DND-41 (cell line): ENCODE measurements around the gene RXFP4.

ENCODE experiments used
- CTCF ChIP-seq: IDR thresholded peaks from 2 replicates; pipeline ENCODE4 v1.5.1; 2012; ENCODE audit warnings: borderline replicate concordance, low read length, moderate library complexity, mild to moderate bottlenecking; ENCODE audit not compliant: poor library complexity, severe bottlenecking; ENCODE audit errors: extremely low read depth
- EZH2 ChIP-seq: IDR thresholded peaks from 3 replicates; pipeline ENCODE4 v1.6.1; 2012; ENCODE audit warnings: borderline replicate concordance, low read depth, mild to moderate bottlenecking, moderate library complexity, low read length, inconsistent platforms; ENCODE audit not compliant: severe bottlenecking

GRCh38 chr1:155944444-155944799, 3.0 kb downstream of the RXFP4 start:
- TF ChIP-seq CTCF = no peak
- no peak for TF ChIP-seq EZH2
